Neuronal stem cell (in vitro differentiated cells): ENCODE data around the gene NEK10.

Experiments used
- DNase-seq: peaks from one replicate; pipeline ENCODE4 v3.0.0-alpha.2; 2013; ENCODE audit warnings: low spot score
- H2AFZ ChIP-seq: one replicate; pipeline ENCODE4 v1.6.1; 2013; ENCODE audit warnings: mild to moderate bottlenecking, low read length, inconsistent platforms
- H2AK5ac ChIP-seq: 2 replicates; pipeline ENCODE4 v1.6.1; 2013; ENCODE audit warnings: low read depth, mild to moderate bottlenecking, inconsistent platforms, low read length, moderate library complexity, mixed read lengths
- H2BK120ac ChIP-seq: 2 replicates; pipeline ENCODE4 v1.6.1; 2013; ENCODE audit warnings: low read depth, mild to moderate bottlenecking, inconsistent platforms, low read length, moderate library complexity, mixed read lengths
- H2BK12ac ChIP-seq: one replicate; pipeline ENCODE4 v1.6.1; 2013; ENCODE audit warnings: low read length, inconsistent platforms
- H2BK15ac ChIP-seq: 2 replicates; pipeline ENCODE4 v1.6.1; 2013; ENCODE audit warnings: mild to moderate bottlenecking, low read length, inconsistent platforms, mixed read lengths
- H2BK5ac ChIP-seq: one replicate; pipeline ENCODE4 v1.6.1; 2013; ENCODE audit warnings: inconsistent platforms, mild to moderate bottlenecking, low read length, moderate library complexity
- H3K14ac ChIP-seq: one replicate; pipeline ENCODE4 v1.6.1; 2013; ENCODE audit warnings: low read length, inconsistent platforms
- H3K18ac ChIP-seq: 2 replicates; pipeline ENCODE4 v1.6.1; 2013; ENCODE audit warnings: low read length, inconsistent platforms
- H3K23ac ChIP-seq: 2 replicates; pipeline ENCODE4 v1.6.1; 2013; ENCODE audit warnings: low read depth, mild to moderate bottlenecking, mixed read lengths, low read length, inconsistent platforms; ENCODE audit not compliant: poor library complexity
- H3K27ac ChIP-seq: replicated peaks from 3 replicates; pipeline ENCODE4 v1.5.1; 2013; ENCODE audit warnings: low read length, inconsistent platforms
- H3K27me3 ChIP-seq, 3 experiments: 2 replicates each; pipeline ENCODE4 v1.6.1; 2013; ENCODE audit warnings: low read length in 3 of 3, mild to moderate bottlenecking in 2 of 3, inconsistent platforms in 1 of 3, low read depth in 1 of 3, mixed read lengths in 1 of 3, moderate library complexity in 1 of 3; ENCODE audit not compliant: control insufficient read depth in 3 of 3, insufficient read depth in 3 of 3
- H3K36me3 ChIP-seq, 2 donors: replicated peaks in 1 of 2; 2 replicates each; pipeline ENCODE4 v1.6.1; 2013; ENCODE audit warnings: low read length in 2 of 2; ENCODE audit not compliant: control insufficient read depth in 2 of 2, insufficient read depth in 2 of 2
- H3K4ac ChIP-seq: 2 replicates; pipeline ENCODE4 v1.6.1; 2013; ENCODE audit warnings: inconsistent platforms, mild to moderate bottlenecking, low read length, moderate library complexity
- H3K4me1 ChIP-seq, 2 donors: 1 replicate in 1 of 2; 2 replicates in 1 of 2; pipeline ENCODE4 v1.6.1; 2013; ENCODE audit warnings: low read length in 2 of 2, low read depth in 1 of 2; ENCODE audit not compliant: control insufficient read depth in 2 of 2, insufficient read depth in 1 of 2
- H3K4me2 ChIP-seq: one replicate; pipeline ENCODE4 v1.6.1; 2013; ENCODE audit warnings: mild to moderate bottlenecking, low read length, inconsistent platforms; ENCODE audit not compliant: insufficient read depth, poor library complexity, severe bottlenecking
- H3K4me3 ChIP-seq, 2 donors: 2 replicates each; pipeline ENCODE4 v1.5.1; 2013; ENCODE audit warnings: low read length in 2 of 2, mild to moderate bottlenecking in 2 of 2, inconsistent platforms in 1 of 2, moderate library complexity in 1 of 2
- H3K79me1 ChIP-seq: one replicate; pipeline ENCODE4 v1.6.1; 2013; ENCODE audit warnings: low read depth, mild to moderate bottlenecking, inconsistent platforms, low read length, moderate library complexity
- H3K9ac ChIP-seq: one replicate; pipeline ENCODE4 v1.6.1; 2013; ENCODE audit warnings: mild to moderate bottlenecking, low read depth, low read length, inconsistent platforms; ENCODE audit not compliant: poor library complexity
- H3K9me3 ChIP-seq, 2 donors: replicated peaks in 1 of 2; 2 replicates each; pipeline versions ENCODE3 to v1.6.1; 2013; ENCODE audit warnings: low read length in 2 of 2, mild to moderate bottlenecking in 2 of 2, inconsistent platforms in 1 of 2, low read depth in 1 of 2, mixed read lengths in 1 of 2, moderate library complexity in 1 of 2; ENCODE audit not compliant: control insufficient read depth in 2 of 2, insufficient read depth in 1 of 2
- H4K8ac ChIP-seq: one replicate; pipeline ENCODE4 v1.6.1; 2013; ENCODE audit warnings: low read depth, mild to moderate bottlenecking, inconsistent platforms, low read length, moderate library complexity
- H4K91ac ChIP-seq: one replicate; pipeline ENCODE4 v1.6.1; 2013; ENCODE audit warnings: low read length, low read depth, mild to moderate bottlenecking, inconsistent platforms; ENCODE audit not compliant: poor library complexity
- WGBS, 2 donors: extraction: QIAGEN DNeasy Blood & Tissue Kit; methylation state at CpG; one replicate each; pipeline ENCODE4 v1.1.7; 2013; ENCODE audit warnings: missing lambda C conversion rate in 2 of 2, mixed read lengths in 1 of 2; ENCODE audit not compliant: insufficient read length in 2 of 2, insufficient replicate concordance in 1 of 2; ENCODE audit errors: extremely low coverage in 2 of 2; 5-methylcytosine and 5-hydroxymethylcytosine counted together

The NEK10 gene

DNA sequence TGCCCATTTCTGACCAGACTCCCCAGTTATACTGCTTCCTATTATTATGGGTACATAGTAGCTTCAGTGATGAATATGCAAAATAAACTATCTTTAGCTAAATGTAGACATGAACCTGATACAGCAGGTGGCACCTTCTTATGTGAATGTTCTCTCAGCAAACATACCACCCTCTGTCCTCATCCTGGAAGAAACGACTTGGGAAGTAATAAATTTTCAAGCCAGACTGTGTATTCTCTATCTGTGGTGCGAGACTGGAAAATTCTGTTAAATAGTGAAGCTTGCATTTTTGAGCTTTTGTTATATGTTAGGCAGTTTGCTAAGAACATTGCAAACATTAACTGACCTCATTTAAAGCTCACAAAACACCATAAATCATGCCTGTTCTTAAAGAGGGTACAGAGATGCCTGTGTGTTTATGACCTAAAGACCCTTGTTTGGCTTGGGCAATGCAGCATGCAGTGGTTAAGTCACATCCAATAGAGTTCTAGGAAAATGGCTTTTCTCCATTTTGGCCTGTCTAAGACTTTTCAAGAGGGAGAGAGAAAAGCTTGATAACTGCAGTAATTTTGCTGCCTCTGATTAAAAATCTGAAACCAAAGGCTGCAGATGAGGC lies 287.1 kb downstream of the NEK10 start:
- Histone ChIP-seq H3K4me1 (peaks cover 3 to 4% of the 10 kb centered on the region in 2 donors), H2BK120ac (no peak overlapping the region), H3K4me3 (no peak overlapping the region), H4K8ac (no peak overlapping the region), H3K18ac (no peak overlapping the region), H3K27me3 (no peaks in the 10 kb centered on the region), H3K36me3 (no peaks in the 10 kb centered on the region), H4K91ac (no peak overlapping the region), H3K4ac (no peak overlapping the region), H3K14ac (no peak overlapping the region), H3K9me3 (no peaks in the 10 kb centered on the region), H2BK5ac (no peak overlapping the region), H3K9ac (no peak overlapping the region), H3K4me2 (no peak overlapping the region), H2BK15ac (no peak overlapping the region), H3K27ac (no peak overlapping the region), H2AK5ac (no peak overlapping the region), H2BK12ac (no peak overlapping the region), H2AFZ (no peak overlapping the region), H3K23ac (no peak overlapping the region), H3K79me1 (no peaks in the 10 kb centered on the region)
- no CpG with 5 or more reads among the region's 2 CpGs for WGBS, 2 donors
- DNase-seq = no peak

- no peak overlapping the region for H3K4me2 ChIP-seq
- H4K8ac ChIP-seq = no peak overlapping the region
- no peak overlapping the region for H4K91ac ChIP-seq
- no peak overlapping the region for H3K9ac ChIP-seq
- no peak overlapping the region for H2BK12ac ChIP-seq
- no peaks in the 10 kb centered on the region for H3K27me3 ChIP-seq
- no peak overlapping the region for H3K14ac ChIP-seq
- WGBS, 2 donors = no CpG with 5 or more reads among the region's 5 CpGs
- DNase-seq = no peak
- H2BK15ac ChIP-seq = no peak overlapping the region
- no peak overlapping the region for H3K4ac ChIP-seq
- no peak overlapping the region for H3K18ac ChIP-seq
- no peak overlapping the region for H3K27ac ChIP-seq
- no peak overlapping the region for H2AFZ ChIP-seq
- H3K79me1 ChIP-seq = no peaks in the 10 kb centered on the region
- no peaks in the 10 kb centered on the region for H3K9me3 ChIP-seq
- peaks cover 3 to 4% of the 10 kb centered on the region in 2 donors for H3K4me1 ChIP-seq
- no peak overlapping the region for H2AK5ac ChIP-seq
- no peak overlapping the region for H2BK5ac ChIP-seq
- no peak overlapping the region for H3K4me3 ChIP-seq
- H3K36me3 ChIP-seq = no peaks in the 10 kb centered on the region
- H3K23ac ChIP-seq = no peak overlapping the region
- H2BK120ac ChIP-seq = no peak overlapping the region
These were observed 287.6 kb downstream of the NEK10 start for GRCh38 chr3:27081566-27081965.

- Histone ChIP-seq H3K4me2 (no peak overlapping the region), H3K27ac (no peak overlapping the region), H3K36me3 (no peaks in the 10 kb centered on the region), H3K23ac (no peak overlapping the region), H3K4ac (no peak overlapping the region), H4K91ac (no peak overlapping the region), H3K79me1 (no peaks in the 10 kb centered on the region), H2BK120ac (no peak overlapping the region), H3K4me3 (no peak overlapping the region), H2BK15ac (no peak overlapping the region), H2BK12ac (no peak overlapping the region), H3K4me1 (peaks cover 3 to 4% of the 10 kb centered on the region in 2 donors), H3K9me3 (no peaks in the 10 kb centered on the region), H2AFZ (no peak overlapping the region), H3K14ac (no peak overlapping the region), H4K8ac (no peak overlapping the region), H3K27me3 (no peaks in the 10 kb centered on the region), H3K9ac (no peak overlapping the region), H2AK5ac (no peak overlapping the region), H2BK5ac (no peak overlapping the region), H3K18ac (no peak overlapping the region)
- no peak for DNase-seq
- no CpG with 5 or more reads among the region's 2 CpGs for WGBS, 2 donors
These were observed 289.0 kb downstream of the NEK10 start for GRCh38 chr3:27080258-27080525.

- H3K14ac ChIP-seq = no peak overlapping the region
These were observed 289.5 kb downstream of the NEK10 start for GRCh38 chr3:27079427-27080257.

More at GRCh38 chr3:27079427-27080257, 289.5 kb downstream of the NEK10 start:
- H3K4me1 ChIP-seq = peaks cover 3 to 4% of the 10 kb centered on the region in 2 donors
- H3K23ac ChIP-seq = no peak overlapping the region
- H3K79me1 ChIP-seq = no peaks in the 10 kb centered on the region
- H2BK15ac ChIP-seq = no peak overlapping the region
- DNase-seq = no peak
- no peak overlapping the region for H3K4ac ChIP-seq
- WGBS, 2 donors = no CpG with 5 or more reads among the region's 5 CpGs
- H4K8ac ChIP-seq = no peak overlapping the region
- no peak overlapping the region for H3K4me2 ChIP-seq
- no peak overlapping the region for H3K4me3 ChIP-seq
- no peak overlapping the region for H2AFZ ChIP-seq
- no peaks in the 10 kb centered on the region for H3K27me3 ChIP-seq
- H3K36me3 ChIP-seq = no peaks in the 10 kb centered on the region
- no peak overlapping the region for H2BK120ac ChIP-seq
- no peak overlapping the region for H4K91ac ChIP-seq
- no peak overlapping the region for H2BK12ac ChIP-seq
- no peak overlapping the region for H3K18ac ChIP-seq
- H3K9ac ChIP-seq = no peak overlapping the region
- H2AK5ac ChIP-seq = no peak overlapping the region
- no peaks in the 10 kb centered on the region for H3K9me3 ChIP-seq
- no peak overlapping the region for H2BK5ac ChIP-seq
- no peak overlapping the region for H3K27ac ChIP-seq
